Neuron (in vitro differentiated cells): ENCODE results near the gene ILKAP.

ENCODE experiments used
- H2AFZ ChIP-seq: one replicate; pipeline ENCODE4 v1.6.1; 2013; ENCODE audit warnings: low read depth, mild to moderate bottlenecking, inconsistent platforms, low read length, moderate library complexity
- H3K27me3 ChIP-seq: one replicate; pipeline ENCODE4 v1.6.1; 2013; ENCODE audit warnings: low read length; ENCODE audit not compliant: insufficient read depth
- H3K36me3 ChIP-seq: one replicate; pipeline ENCODE4 v1.6.1; 2013; ENCODE audit warnings: low read length; ENCODE audit not compliant: insufficient read depth
- H3K4me1 ChIP-seq: one replicate; pipeline ENCODE4 v1.6.1; 2013; ENCODE audit warnings: low read length; ENCODE audit not compliant: insufficient read depth
- H3K4me3 ChIP-seq: 2 replicates; pipeline ENCODE4 v1.5.1; 2013; ENCODE audit warnings: mild to moderate bottlenecking, low read length, moderate library complexity
- H3K9me3 ChIP-seq: one replicate; pipeline ENCODE4 v1.6.1; 2013; ENCODE audit warnings: low read length

Gene ILKAP

GRCh38 chr2:238240757-238241711, 37.5 kb upstream of the ILKAP start:
- H3K36me3 ChIP-seq = peaks cover 7% of the 10 kb centered on the region
- no peaks in the 10 kb centered on the region for H3K27me3 ChIP-seq
- H3K4me3 ChIP-seq = no peak overlapping the region
- H3K4me1 ChIP-seq = peaks cover 13% of the 10 kb centered on the region
- no peak overlapping the region for H2AFZ ChIP-seq
- H3K9me3 ChIP-seq = no peaks in the 10 kb centered on the region

GRCh38 chr2:238239863-238240756, 36.6 kb upstream of the ILKAP start, which contains the start of gene HES6:
TSS of gene HES6 (minus strand) at chr2:238240038. CDS start at chr2:238239905, 133 bp downstream.
- Histone ChIP-seq H3K36me3 (peaks cover 1% of the 10 kb centered on the region), H2AFZ (peak within 1 kb of the TSS; percentile 82), H3K27me3 (no peaks in the 10 kb centered on the region), H3K4me1 (peaks cover 13% of the 10 kb centered on the region), H3K4me3 (peak within 1 kb of the TSS; percentile 81), H3K9me3 (no peaks in the 10 kb centered on the region)

GRCh38 chr2:238239543-238239862, 36.0 kb upstream of the ILKAP start:
- Histone ChIP-seq H3K9me3 (no peaks in the 10 kb centered on the region), H3K4me3 (peak overlapping the region; percentile 81), H2AFZ (peak overlapping the region; percentile 82), H3K4me1 (peaks cover 13% of the 10 kb centered on the region), H3K27me3 (no peaks in the 10 kb centered on the region), H3K36me3 (no peaks in the 10 kb centered on the region)

GRCh38 chr2:238238766-238239542, 35.5 kb upstream of the ILKAP start:
- Histone ChIP-seq H2AFZ (no peak overlapping the region), H3K4me3 (peak overlapping the region; percentile 81), H3K27me3 (no peaks in the 10 kb centered on the region), H3K36me3 (no peaks in the 10 kb centered on the region), H3K9me3 (no peaks in the 10 kb centered on the region), H3K4me1 (peaks cover 13% of the 10 kb centered on the region)

- Histone ChIP-seq H3K9me3 (no peaks in the 10 kb centered on the region), H3K4me3 (no peak overlapping the region), H3K4me1 (peaks cover 13% of the 10 kb centered on the region), H3K27me3 (no peaks in the 10 kb centered on the region), H3K36me3 (no peaks in the 10 kb centered on the region), H2AFZ (no peak overlapping the region)
These were observed 34.8 kb upstream of the ILKAP start for GRCh38 chr2:238238311-238238765.

GRCh38 chr2:238237431-238238135, 34.1 kb upstream of the ILKAP start:
- H3K4me1 ChIP-seq = peaks cover 13% of the 10 kb centered on the region
- H3K9me3 ChIP-seq = peaks cover 2% of the 10 kb centered on the region
- H2AFZ ChIP-seq = no peak overlapping the region
- H3K27me3 ChIP-seq = no peaks in the 10 kb centered on the region
- H3K36me3 ChIP-seq = no peaks in the 10 kb centered on the region
- no peak overlapping the region for H3K4me3 ChIP-seq

GRCh38 chr2:238236571-238236970, 33.1 kb upstream of the ILKAP start:
- peaks cover 6% of the 10 kb centered on the region for H3K9me3 ChIP-seq
- no peaks in the 10 kb centered on the region for H3K36me3 ChIP-seq
- H3K4me3 ChIP-seq = no peak overlapping the region
- peaks cover 13% of the 10 kb centered on the region for H3K4me1 ChIP-seq
- H3K27me3 ChIP-seq = peaks cover 4% of the 10 kb centered on the region
- no peak overlapping the region for H2AFZ ChIP-seq

- Histone ChIP-seq H3K4me3 (no peak overlapping the region), H3K4me1 (peaks cover 13% of the 10 kb centered on the region), H3K9me3 (peaks cover 9% of the 10 kb centered on the region), H2AFZ (no peak overlapping the region), H3K36me3 (no peaks in the 10 kb centered on the region), H3K27me3 (peaks cover 9% of the 10 kb centered on the region)
These were observed 32.4 kb upstream of the ILKAP start for GRCh38 chr2:238235856-238236255.

GRCh38 chr2:238235331-238235732, 31.8 kb upstream of the ILKAP start:
- Histone ChIP-seq H2AFZ (no peak overlapping the region), H3K4me3 (no peak overlapping the region), H3K9me3 (peaks cover 11% of the 10 kb centered on the region), H3K4me1 (peaks cover 13% of the 10 kb centered on the region), H3K27me3 (peaks cover 14% of the 10 kb centered on the region), H3K36me3 (no peaks in the 10 kb centered on the region)

GRCh38 chr2:238233625-238234024, 30.1 kb upstream of the ILKAP start:
- H3K9me3 ChIP-seq = peaks cover 11% of the 10 kb centered on the region

GRCh38 chr2:238231809-238232208, 28.3 kb upstream of the ILKAP start:
- no peak overlapping the region for H3K4me3 ChIP-seq
- peaks cover 3% of the 10 kb centered on the region for H3K4me1 ChIP-seq
- H3K9me3 ChIP-seq = peaks cover 11% of the 10 kb centered on the region
- H2AFZ ChIP-seq = no peak overlapping the region
- peaks cover 24% of the 10 kb centered on the region for H3K27me3 ChIP-seq
- H3K36me3 ChIP-seq = no peaks in the 10 kb centered on the region

More at GRCh38 chr2:238233625-238234024, 30.1 kb upstream of the ILKAP start:
- Histone ChIP-seq H3K36me3 (no peaks in the 10 kb centered on the region), H2AFZ (no peak overlapping the region), H3K4me3 (no peak overlapping the region), H3K4me1 (peaks cover 10% of the 10 kb centered on the region), H3K27me3 (peaks cover 22% of the 10 kb centered on the region)

- Histone ChIP-seq H3K9me3 (peaks cover 11% of the 10 kb centered on the region), H3K4me3 (peak overlapping the region; percentile 3), H3K36me3 (no peaks in the 10 kb centered on the region), H3K4me1 (peaks cover 3% of the 10 kb centered on the region), H2AFZ (no peak overlapping the region), H3K27me3 (peaks cover 24% of the 10 kb centered on the region)
These were observed 27.8 kb upstream of the ILKAP start for GRCh38 chr2:238231251-238231793.
